Chondrocyte (in vitro differentiated cells): ENCODE results near the gene CALM1. TPM values are rescaled to one million over a fixed set of nuclear protein-coding genes. Genes with fewer than 3 reads are reported as not detected.

Experiments used
- DNase-seq: peaks from one replicate; pipeline ENCODE4 v3.0.0; 2021; ENCODE audit warnings: mixed read lengths, low spot score
- H3K27ac Mint-ChIP-seq: one replicate; pipeline ENCODE4 v1.8.0; 2021; ENCODE audit warnings: mild to moderate bottlenecking, moderate library complexity, mixed read lengths; ENCODE audit not compliant: unreplicated experiment
- H3K27me3 Mint-ChIP-seq: 2 replicates; pipeline ENCODE4 v1.8.0; 2021; ENCODE audit warnings: low read depth, mixed read lengths
- H3K36me3 Mint-ChIP-seq: 2 replicates; pipeline ENCODE4 v1.8.0; 2021; ENCODE audit warnings: low read depth, mixed read lengths
- H3K4me1 Mint-ChIP-seq: 2 replicates; pipeline ENCODE4 v1.8.0; 2021; ENCODE audit warnings: low read depth, mild to moderate bottlenecking, mixed read lengths
- H3K4me3 Mint-ChIP-seq: one replicate; pipeline ENCODE4 v1.8.0; 2021; ENCODE audit warnings: mild to moderate bottlenecking, moderate library complexity, mixed read lengths; ENCODE audit not compliant: unreplicated experiment
- H3K9me3 Mint-ChIP-seq: 2 replicates; pipeline ENCODE4 v1.8.0; 2021; ENCODE audit warnings: low read depth, mixed read lengths
- CTCF ChIP-seq: fragments of 200-600 bp; sonication (generic); IDR thresholded peaks from 2 replicates; pipeline ENCODE4 v1.5.0; 2021; ENCODE audit warnings: antibody characterized with exemption, mild to moderate bottlenecking, moderate library complexity
- total RNA-seq: library from RNA; stranded (reverse); gene quantifications from 3 replicates; pipeline ENCODE4 v1.2.1, GENCODE V29; 2021

The CALM1 gene
- total RNA-seq, 1 donor from 2014 or later: 273 TPM

GRCh38 chr14:90425373-90425879 lies 28.6 kb downstream of the CALM1 start:
- H3K4me1 Mint-ChIP-seq: peaks cover 5% of the 10 kb centered on the region
- no peaks in the 10 kb centered on the region for H3K9me3 Mint-ChIP-seq
- no peak for DNase-seq
- no peaks in the 10 kb centered on the region for H3K36me3 Mint-ChIP-seq
- H3K27ac Mint-ChIP-seq: no peak overlapping the region
- no peak for TF ChIP-seq CTCF
- H3K27me3 Mint-ChIP-seq: peaks cover 3% of the 10 kb centered on the region
- no peak overlapping the region for H3K4me3 Mint-ChIP-seq

GRCh38 chr14:90426031-90426540 lies 29.3 kb downstream of the CALM1 start:
- no peak overlapping the region for H3K4me3 Mint-ChIP-seq
- no peaks in the 10 kb centered on the region for H3K9me3 Mint-ChIP-seq
- H3K27ac Mint-ChIP-seq: no peak overlapping the region
- no peak for DNase-seq
- H3K36me3 Mint-ChIP-seq: no peaks in the 10 kb centered on the region
- H3K4me1 Mint-ChIP-seq: peaks cover 5% of the 10 kb centered on the region
- H3K27me3 Mint-ChIP-seq: peaks cover 4% of the 10 kb centered on the region
- TF ChIP-seq CTCF: no peak

- Mint-ChIP-seq H3K4me3 (no peak overlapping the region), H3K9me3 (no peaks in the 10 kb centered on the region), H3K27me3 (peaks cover 4% of the 10 kb centered on the region), H3K4me1 (peaks cover 5% of the 10 kb centered on the region), H3K27ac (no peak overlapping the region), H3K36me3 (no peaks in the 10 kb centered on the region)
- DNase-seq: no peak
- TF ChIP-seq CTCF: no peak
These were observed 29.8 kb downstream of the CALM1 start for GRCh38 chr14:90426663-90427062.

- peaks cover 5% of the 10 kb centered on the region for H3K4me1 Mint-ChIP-seq
- no peak for TF ChIP-seq CTCF
- H3K4me3 Mint-ChIP-seq: no peak overlapping the region
These were observed 31.1 kb downstream of the CALM1 start for GRCh38 chr14:90427848-90428426.

GRCh38 chr14:90428676-90429075 lies 31.8 kb downstream of the CALM1 start:
- Mint-ChIP-seq H3K4me3 (no peak overlapping the region), H3K36me3 (no peaks in the 10 kb centered on the region), H3K27ac (no peak overlapping the region), H3K27me3 (peaks cover 14% of the 10 kb centered on the region), H3K4me1 (peaks cover 5% of the 10 kb centered on the region), H3K9me3 (no peaks in the 10 kb centered on the region)
- DNase-seq: no peak
- TF ChIP-seq CTCF: no peak

More at GRCh38 chr14:90427848-90428426, 31.1 kb downstream of the CALM1 start:
- no peak overlapping the region for H3K27ac Mint-ChIP-seq
- no peak for DNase-seq
- peaks cover 11% of the 10 kb centered on the region for H3K27me3 Mint-ChIP-seq
- H3K9me3 Mint-ChIP-seq: no peaks in the 10 kb centered on the region
- H3K36me3 Mint-ChIP-seq: no peaks in the 10 kb centered on the region
